ENCODE data around the gene LSM2.

The LSM2 gene

GRCh38 chr6:31829633-31830283 is 23.0 kb upstream of the LSM2 start:
- H2AFZ ChIP-seq (ENCODE audit: low read length) = peak overlapping the region; percentile 36
- peak overlapping the region; percentile 75 for H3K9ac ChIP-seq (ENCODE audit: low read depth, low read length, poor library complexity, severe bottlenecking)
- peaks cover 3% of the 10 kb centered on the region; the same call in 1 of the 2 replicates for H3F3A ChIP-seq (ENCODE audit: low read depth)
- no peaks in the 10 kb centered on the region for H4K20me1 ChIP-seq (ENCODE audit: insufficient read depth, low read length, poor library complexity, severe bottlenecking)
- no peaks in the 10 kb centered on the region for H3K36me3 ChIP-seq (ENCODE audit: insufficient read depth, low read length)
- peak overlapping the region; percentile 73 for H3K4me2 ChIP-seq (ENCODE audit: low read depth, low read length, poor library complexity, severe bottlenecking)
- H3K4me3 ChIP-seq (ENCODE audit: low read length, poor library complexity, severe bottlenecking) = peak overlapping the region; percentile 77
- peaks cover 7% of the 10 kb centered on the region for H3K4me1 ChIP-seq (ENCODE audit: insufficient read depth, low read length, poor library complexity, severe bottlenecking)
- H3K9me2 ChIP-seq (replicated peaks; ENCODE audit: low read depth, low read length) = no peaks in the 10 kb centered on the region
- H3K9me3 ChIP-seq (ENCODE audit: insufficient read depth, low read depth, low read length) = no peaks in the 10 kb centered on the region
- no peak for TF ChIP-seq EZH2phosphoT487 (IDR thresholded peaks at IDR 0.05; ENCODE audit: borderline replicate concordance)
- TF ChIP-seq CTCF (conservative IDR thresholded peaks at IDR 0.05; ENCODE audit: low read length) = peak; percentile 66
- no peaks in the 10 kb centered on the region for H3K27me3 ChIP-seq (ENCODE audit: insufficient read depth, low read length, poor library complexity, severe bottlenecking)
- peaks cover 24% of the 10 kb centered on the region for H3K79me2 ChIP-seq (ENCODE audit: insufficient read depth, low read length)

DNA sequence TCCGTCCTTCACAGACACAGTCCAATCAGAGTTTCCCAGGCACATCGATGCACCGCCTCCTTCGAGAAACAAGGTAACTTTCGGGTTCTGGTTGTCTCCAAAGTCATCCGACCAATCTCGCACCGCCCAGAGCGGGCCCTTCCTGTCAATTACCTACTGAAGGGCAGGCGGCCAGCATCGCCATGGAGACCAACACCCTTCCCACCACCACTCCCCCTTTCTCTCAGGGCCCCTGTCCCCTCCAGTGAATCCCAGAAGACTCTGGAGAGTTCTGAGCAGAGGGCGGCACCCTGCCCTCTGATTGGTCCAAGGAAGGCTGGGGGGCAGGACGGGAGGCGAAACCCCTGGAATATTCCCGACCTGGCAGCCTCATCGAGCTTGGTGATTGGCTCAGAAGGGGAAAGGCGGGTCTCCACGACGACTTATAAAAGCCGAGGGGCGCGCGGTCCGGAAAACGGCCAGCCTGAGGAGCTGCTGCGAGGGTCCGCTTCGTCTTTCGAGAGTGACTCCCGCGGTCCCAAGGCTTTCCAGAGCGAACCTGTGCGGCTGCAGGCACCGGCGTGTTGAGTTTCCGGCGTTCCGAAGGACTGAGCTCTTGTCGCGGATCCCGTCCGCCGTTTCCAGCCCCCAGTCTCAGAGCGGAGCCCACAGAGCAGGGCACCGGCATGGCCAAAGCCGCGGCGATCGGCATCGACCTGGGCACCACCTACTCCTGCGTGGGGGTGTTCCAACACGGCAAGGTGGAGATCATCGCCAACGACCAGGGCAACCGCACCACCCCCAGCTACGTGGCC is 20.7 kb upstream of the LSM2 start, which contains the start of gene HSPA1B:
Gene HSPA1B (plus strand): TSS at position 453 of the 794 bp plus-strand sequence. CDS start 213 bp downstream, at position 666.
- H3K79me2 ChIP-seq (ENCODE audit: insufficient read depth, low read length) = peaks cover 22% of the 10 kb centered on the region
- H3K27me3 ChIP-seq (ENCODE audit: insufficient read depth, low read length, poor library complexity, severe bottlenecking) = no peaks in the 10 kb centered on the region
- H3K4me2 ChIP-seq (ENCODE audit: low read depth, low read length, poor library complexity, severe bottlenecking) = peak within 1 kb of the TSS; percentile 78
- peaks cover 6% of the 10 kb centered on the region for H3F3A ChIP-seq (ENCODE audit: low read depth)
- no peaks in the 10 kb centered on the region for H3K36me3 ChIP-seq (ENCODE audit: insufficient read depth, low read length)
- peaks cover 14% of the 10 kb centered on the region for H3K4me1 ChIP-seq (ENCODE audit: insufficient read depth, low read length, poor library complexity, severe bottlenecking)
- H3K9me3 ChIP-seq (ENCODE audit: insufficient read depth, low read depth, low read length) = no peaks in the 10 kb centered on the region
- H3K9ac ChIP-seq (ENCODE audit: low read depth, low read length, poor library complexity, severe bottlenecking) = peak within 1 kb of the TSS; percentile 73
- H3K4me3 ChIP-seq (ENCODE audit: low read length, poor library complexity, severe bottlenecking) = peak within 1 kb of the TSS; percentile 74
- no peak for TF ChIP-seq EZH2phosphoT487 (IDR thresholded peaks at IDR 0.05; ENCODE audit: borderline replicate concordance)
- TF ChIP-seq CTCF (conservative IDR thresholded peaks at IDR 0.05; ENCODE audit: low read length) = no peak
- peak within 1 kb of the TSS; percentile 85 for H2AFZ ChIP-seq (ENCODE audit: low read length)
- no peaks in the 10 kb centered on the region for H3K9me2 ChIP-seq (replicated peaks; ENCODE audit: low read depth, low read length)
- H4K20me1 ChIP-seq (ENCODE audit: insufficient read depth, low read length, poor library complexity, severe bottlenecking) = no peaks in the 10 kb centered on the region

DNA sequence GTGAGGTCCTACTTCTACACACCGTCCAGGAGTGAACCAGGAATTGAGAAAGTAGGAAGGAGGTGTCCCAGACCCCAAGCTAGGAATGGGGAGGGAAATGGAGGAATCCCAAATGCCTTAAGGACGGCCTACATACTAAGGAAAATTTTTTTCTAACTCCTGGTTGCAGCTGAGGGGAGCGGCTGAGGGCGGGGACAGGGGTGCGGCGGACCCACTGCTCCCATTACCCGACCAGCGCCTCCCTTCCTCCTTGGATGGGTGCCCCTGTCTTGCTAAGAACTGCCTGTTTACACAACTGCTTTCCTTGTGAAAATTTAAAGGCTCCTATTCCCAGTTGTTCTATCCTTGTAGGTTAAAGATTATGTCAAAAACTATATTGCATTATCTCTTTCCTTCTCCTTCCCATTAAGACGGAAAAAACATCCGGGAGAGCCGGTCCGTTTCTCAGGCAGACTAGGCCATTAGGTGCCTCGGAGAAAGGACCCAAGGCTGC is 20.1 kb upstream of the LSM2 start:
- Histone ChIP-seq H3K4me1 (ENCODE audit: insufficient read depth, low read length, poor library complexity, severe bottlenecking) (peaks cover 17% of the 10 kb centered on the region), H3K9ac (ENCODE audit: low read depth, low read length, poor library complexity, severe bottlenecking) (peak overlapping the region; percentile 73), H3K79me2 (ENCODE audit: insufficient read depth, low read length) (peaks cover 19% of the 10 kb centered on the region), H3K27me3 (ENCODE audit: insufficient read depth, low read length, poor library complexity, severe bottlenecking) (no peaks in the 10 kb centered on the region), H3K36me3 (ENCODE audit: insufficient read depth, low read length) (no peaks in the 10 kb centered on the region), H4K20me1 (ENCODE audit: insufficient read depth, low read length, poor library complexity, severe bottlenecking) (no peaks in the 10 kb centered on the region), H3K4me2 (ENCODE audit: low read depth, low read length, poor library complexity, severe bottlenecking) (peak overlapping the region; percentile 78), H2AFZ (ENCODE audit: low read length) (peak overlapping the region; percentile 85), H3K4me3 (ENCODE audit: low read length, poor library complexity, severe bottlenecking) (peak overlapping the region; percentile 74), H3K9me3 (ENCODE audit: insufficient read depth, low read depth, low read length) (no peaks in the 10 kb centered on the region), H3F3A (ENCODE audit: low read depth) (peaks cover 8% of the 10 kb centered on the region), H3K9me2 (replicated peaks; ENCODE audit: low read depth, low read length) (no peaks in the 10 kb centered on the region)
- TF ChIP-seq CTCF (conservative IDR thresholded peaks at IDR 0.05; ENCODE audit: low read length) (no peak), EZH2phosphoT487 (IDR thresholded peaks at IDR 0.05; ENCODE audit: borderline replicate concordance) (no peak)

Data from Loucy (cell line).